ENCODE data around the gene MOGAT3.

MOGAT3 gene

GRCh38 chr7:101154693-101155102, 46.1 kb downstream of the MOGAT3 start:
- WGBS (ENCODE audit: insufficient coverage): 0% methylated on average over 22 of the region's 34 CpGs
- H3K9me3 ChIP-seq (ENCODE audit: control extremely low read depth in 1 of 5, control insufficient read depth in 4 of 5, insufficient read depth in 2 of 5, low read depth in 1 of 5, low read length in 4 of 5): no peaks in the 10 kb centered on the region
- peaks cover 0 to 9% (median 2%) of the 10 kb centered on the region in 5 experiments for H3K27me3 ChIP-seq (replicated peaks in 2 of 5; ENCODE audit: control insufficient read depth in 4 of 5, insufficient read depth in 5 of 5, low read length in 4 of 5)
- H3K36me3 ChIP-seq (ENCODE audit: control insufficient read depth in 4 of 4, insufficient read depth in 4 of 4, low read length in 3 of 4): peaks cover 0 to 9% (median 2%) of the 10 kb centered on the region in 4 experiments
- no peak for DNase-seq
- H3K27ac ChIP-seq (ENCODE audit: insufficient read depth in 1 of 2, low read depth in 1 of 2, low read length in 2 of 2, poor library complexity in 1 of 2, severe bottlenecking in 2 of 2): peak overlapping the region in 1 of 2 experiments; percentile 25
- peak overlapping the region; percentile 41 to 80 (median 66) for H3K4me3 ChIP-seq (ENCODE audit: control insufficient read depth in 1 of 7, extremely low read depth in 1 of 7, insufficient read depth in 4 of 7, low read depth in 2 of 7, low read length in 6 of 7)
- H3K4me1 ChIP-seq (ENCODE audit: control extremely low read depth in 1 of 4, control insufficient read depth in 4 of 4, insufficient read depth in 4 of 4, low read length in 3 of 4): peaks cover 0 to 11% (median 8%) of the 10 kb centered on the region in 4 experiments
- CTCF ChIA-PET: interaction anchor here (1.0 kb wide), 2 partner anchors 8 to 17 kb away, joined by 3 to 4 read pairs; no protein-coding TSS in a partner anchor
- POLR2A ChIA-PET: no interaction called here

GRCh38 chr7:101153969-101154692, 46.7 kb downstream of the MOGAT3 start, which contains the start of gene AP1S1:
AP1S1 (plus strand) TSS chr7:101154476; CDS start chr7:101154515, 39 bp downstream.
- H3K4me1 ChIP-seq (ENCODE audit: control extremely low read depth in 1 of 4, control insufficient read depth in 4 of 4, insufficient read depth in 4 of 4, low read length in 3 of 4): peaks cover 0 to 11% (median 8%) of the 10 kb centered on the region in 4 experiments
- ChIA-PET POLR2A (no interaction called here), CTCF (interaction anchor here (1.2 to 2.7 kb wide), 3 partner anchors 10 to 60 kb away, joined by 6 to 14 read pairs (median 10); no protein-coding TSS in a partner anchor)
- H3K27ac ChIP-seq (ENCODE audit: insufficient read depth in 1 of 2, low read depth in 1 of 2, low read length in 2 of 2, poor library complexity in 1 of 2, severe bottlenecking in 2 of 2): peak within 1 kb of the TSS in 1 of 2 experiments; percentile 25
- no peaks in the 10 kb centered on the region for H3K9me3 ChIP-seq (ENCODE audit: control extremely low read depth in 1 of 5, control insufficient read depth in 4 of 5, insufficient read depth in 2 of 5, low read depth in 1 of 5, low read length in 4 of 5)
- DNase-seq: peak; percentile 87 to 90 (median 89)
- 5% methylated on average over 29 of the region's 51 CpGs for WGBS (ENCODE audit: insufficient coverage)
- H3K27me3 ChIP-seq (replicated peaks in 2 of 5; ENCODE audit: control insufficient read depth in 4 of 5, insufficient read depth in 5 of 5, low read length in 4 of 5): peaks cover 0 to 9% (median 2%) of the 10 kb centered on the region in 5 experiments
- peak within 1 kb of the TSS; percentile 41 to 80 (median 66) for H3K4me3 ChIP-seq (ENCODE audit: control insufficient read depth in 1 of 7, extremely low read depth in 1 of 7, insufficient read depth in 4 of 7, low read depth in 2 of 7, low read length in 6 of 7)
- peaks cover 0 to 6% (median 2%) of the 10 kb centered on the region in 4 experiments for H3K36me3 ChIP-seq (ENCODE audit: control insufficient read depth in 4 of 4, insufficient read depth in 4 of 4, low read length in 3 of 4)

GRCh38 chr7:101151908-101152651, 48.8 kb downstream of the MOGAT3 start:
- DNase-seq: no peak
- peaks cover 2 to 12% (median 3%) of the 10 kb centered on the region in 5 experiments for H3K27me3 ChIP-seq (replicated peaks in 2 of 5; ENCODE audit: control insufficient read depth in 4 of 5, insufficient read depth in 5 of 5, low read length in 4 of 5)
- WGBS (ENCODE audit: insufficient coverage): no CpG with 5 or more reads among the region's 2 CpGs
- no peak overlapping the region for H3K4me3 ChIP-seq (ENCODE audit: control insufficient read depth in 1 of 7, extremely low read depth in 1 of 7, insufficient read depth in 4 of 7, low read depth in 2 of 7, low read length in 6 of 7)
- CTCF ChIA-PET: interaction anchor here (0.7 to 2.7 kb wide), 3 partner anchors 8 to 14 kb away, joined by 3 to 14 read pairs (median 10); no protein-coding TSS in a partner anchor
- POLR2A ChIA-PET: interaction anchor here (0.6 kb wide), 1 partner anchor 33 kb away, joined by 3 read pairs; no protein-coding TSS in a partner anchor
- no peak overlapping the region for H3K27ac ChIP-seq (ENCODE audit: insufficient read depth in 1 of 2, low read depth in 1 of 2, low read length in 2 of 2, poor library complexity in 1 of 2, severe bottlenecking in 2 of 2)
- no peaks in the 10 kb centered on the region for H3K36me3 ChIP-seq (ENCODE audit: control insufficient read depth in 4 of 4, insufficient read depth in 4 of 4, low read length in 3 of 4)
- H3K4me1 ChIP-seq (ENCODE audit: control extremely low read depth in 1 of 4, control insufficient read depth in 4 of 4, insufficient read depth in 4 of 4, low read length in 3 of 4): peaks cover 0 to 11% (median 8%) of the 10 kb centered on the region in 4 experiments
- no peaks in the 10 kb centered on the region for H3K9me3 ChIP-seq (ENCODE audit: control extremely low read depth in 1 of 5, control insufficient read depth in 4 of 5, insufficient read depth in 2 of 5, low read depth in 1 of 5, low read length in 4 of 5)

All from common myeloid progenitor, CD34-positive (primary cell).